ENCODE data around the gene ZPBP2.

DNA sequence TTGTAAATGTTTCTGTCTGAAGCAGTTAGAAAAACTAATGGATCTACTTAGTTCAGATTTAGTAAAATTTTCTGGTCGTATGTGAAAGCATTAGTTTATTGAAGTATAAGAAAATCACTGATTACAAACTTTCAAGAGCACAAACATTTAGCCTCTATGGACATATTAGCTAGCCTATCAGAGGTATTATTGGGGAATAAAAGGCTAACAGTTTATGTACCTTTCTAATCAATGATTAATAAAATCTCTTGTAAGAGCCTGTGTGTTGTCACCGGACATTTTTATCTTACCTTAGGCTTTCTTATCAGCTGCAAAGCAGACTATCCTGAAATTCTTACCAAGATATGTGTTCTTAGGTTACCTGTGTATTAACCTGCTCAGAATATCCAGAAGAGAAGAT, 21.2 kb downstream of the ZPBP2 start:
- TF ChIP-seq EZH2 (IDR thresholded peaks at IDR 0.05; ENCODE audit: borderline replicate concordance, low read length), result no peak
- TF ChIP-seq, protein P1, sequence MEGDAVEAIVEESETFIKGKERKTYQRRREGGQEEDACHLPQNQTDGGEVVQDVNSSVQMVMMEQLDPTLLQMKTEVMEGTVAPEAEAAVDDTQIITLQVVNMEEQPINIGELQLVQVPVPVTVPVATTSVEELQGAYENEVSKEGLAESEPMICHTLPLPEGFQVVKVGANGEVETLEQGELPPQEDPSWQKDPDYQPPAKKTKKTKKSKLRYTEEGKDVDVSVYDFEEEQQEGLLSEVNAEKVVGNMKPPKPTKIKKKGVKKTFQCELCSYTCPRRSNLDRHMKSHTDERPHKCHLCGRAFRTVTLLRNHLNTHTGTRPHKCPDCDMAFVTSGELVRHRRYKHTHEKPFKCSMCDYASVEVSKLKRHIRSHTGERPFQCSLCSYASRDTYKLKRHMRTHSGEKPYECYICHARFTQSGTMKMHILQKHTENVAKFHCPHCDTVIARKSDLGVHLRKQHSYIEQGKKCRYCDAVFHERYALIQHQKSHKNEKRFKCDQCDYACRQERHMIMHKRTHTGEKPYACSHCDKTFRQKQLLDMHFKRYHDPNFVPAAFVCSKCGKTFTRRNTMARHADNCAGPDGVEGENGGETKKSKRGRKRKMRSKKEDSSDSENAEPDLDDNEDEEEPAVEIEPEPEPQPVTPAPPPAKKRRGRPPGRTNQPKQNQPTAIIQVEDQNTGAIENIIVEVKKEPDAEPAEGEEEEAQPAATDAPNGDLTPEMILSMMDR (IDR thresholded peaks at IDR 0.05; ENCODE audit: low read length), result no peak

Data from OCI-LY1 (cell line).